Fibroblast of pulmonary artery (primary cell): ENCODE data around the gene KIF16B.

Source experiments
- DNase-seq: peaks from one replicate; pipeline ENCODE4 v3.0.0-alpha.2; 2010; ENCODE audit warnings: low read depth
- H3K4me3 ChIP-seq: replicated peaks from 2 replicates; pipeline ENCODE4 v1.5.1; 2011; ENCODE audit warnings: low read depth, mild to moderate bottlenecking, control low read depth, low read length, moderate library complexity
- TF ChIP-seq, protein P1 (sequence below): IDR thresholded peaks from 2 replicates; pipeline ENCODE4 v1.5.1; 2011; ENCODE audit warnings: mild to moderate bottlenecking, control low read depth, low read length, inconsistent platforms; ENCODE audit errors: missing control alignments

KIF16B gene

DNA sequence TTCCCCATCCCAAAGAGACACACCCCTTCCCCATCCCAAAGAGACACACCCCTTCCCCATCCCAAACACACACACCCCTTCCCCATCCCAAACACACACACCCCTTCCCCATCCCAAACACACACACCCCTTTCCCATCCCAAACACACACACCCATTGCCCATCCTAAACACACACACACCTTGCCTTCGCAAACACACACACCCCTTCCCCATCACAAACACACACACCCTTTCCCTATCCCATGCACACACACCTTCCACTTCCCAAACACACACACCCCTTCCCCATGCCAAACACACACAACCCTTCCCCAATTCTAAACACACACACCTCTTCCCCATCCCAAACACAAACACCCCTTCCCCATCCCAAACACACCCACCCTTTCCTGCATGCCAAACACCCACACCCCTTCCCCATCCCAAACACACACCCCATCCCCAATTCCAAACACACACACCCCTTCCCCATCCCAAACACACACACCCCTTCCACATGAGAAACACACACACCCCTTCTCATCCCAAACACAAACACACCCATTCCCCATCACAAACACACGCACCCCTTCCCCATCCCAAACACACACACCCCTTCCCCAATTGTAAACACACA lies 315.3 kb downstream of the KIF16B start:
- TF ChIP-seq, protein P1, sequence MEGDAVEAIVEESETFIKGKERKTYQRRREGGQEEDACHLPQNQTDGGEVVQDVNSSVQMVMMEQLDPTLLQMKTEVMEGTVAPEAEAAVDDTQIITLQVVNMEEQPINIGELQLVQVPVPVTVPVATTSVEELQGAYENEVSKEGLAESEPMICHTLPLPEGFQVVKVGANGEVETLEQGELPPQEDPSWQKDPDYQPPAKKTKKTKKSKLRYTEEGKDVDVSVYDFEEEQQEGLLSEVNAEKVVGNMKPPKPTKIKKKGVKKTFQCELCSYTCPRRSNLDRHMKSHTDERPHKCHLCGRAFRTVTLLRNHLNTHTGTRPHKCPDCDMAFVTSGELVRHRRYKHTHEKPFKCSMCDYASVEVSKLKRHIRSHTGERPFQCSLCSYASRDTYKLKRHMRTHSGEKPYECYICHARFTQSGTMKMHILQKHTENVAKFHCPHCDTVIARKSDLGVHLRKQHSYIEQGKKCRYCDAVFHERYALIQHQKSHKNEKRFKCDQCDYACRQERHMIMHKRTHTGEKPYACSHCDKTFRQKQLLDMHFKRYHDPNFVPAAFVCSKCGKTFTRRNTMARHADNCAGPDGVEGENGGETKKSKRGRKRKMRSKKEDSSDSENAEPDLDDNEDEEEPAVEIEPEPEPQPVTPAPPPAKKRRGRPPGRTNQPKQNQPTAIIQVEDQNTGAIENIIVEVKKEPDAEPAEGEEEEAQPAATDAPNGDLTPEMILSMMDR = no peak
- no peak for DNase-seq

GRCh38 chr20:16257021-16257420 lies 316.2 kb downstream of the KIF16B start:
- no peak for DNase-seq
- H3K4me3 ChIP-seq = no peak overlapping the region
- TF ChIP-seq, protein P1 = no peak

More for the DNA sequence above, 315.3 kb downstream of the KIF16B start:
- H3K4me3 ChIP-seq = no peak overlapping the region

- TF ChIP-seq, protein P1 = no peak
- no peak for DNase-seq
- H3K4me3 ChIP-seq = no peak overlapping the region
These were observed 326.4 kb downstream of the KIF16B start for GRCh38 chr20:16246870-16247269.

DNA sequence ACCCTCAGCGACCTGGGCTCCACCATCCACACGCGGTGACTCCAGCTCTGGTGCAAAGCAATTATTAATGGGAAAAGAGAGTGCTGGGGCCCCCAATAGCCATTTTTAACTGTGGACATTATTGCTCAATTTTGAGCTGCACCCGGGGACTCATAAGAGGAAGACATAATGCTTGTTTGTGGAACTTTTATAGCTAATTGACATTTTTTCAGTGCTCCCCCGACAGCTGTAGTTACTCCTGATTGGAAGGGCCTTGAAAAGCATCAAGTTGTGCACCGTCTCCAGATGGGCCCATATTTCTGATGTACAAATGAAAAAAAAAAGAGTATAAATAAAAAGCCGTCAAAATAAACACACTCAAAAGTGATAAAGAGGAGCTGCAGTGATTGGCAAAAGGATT lies 327.0 kb downstream of the KIF16B start:
- TF ChIP-seq, protein P1 = no peak
- no peak for DNase-seq
- H3K4me3 ChIP-seq = no peak overlapping the region

DNA sequence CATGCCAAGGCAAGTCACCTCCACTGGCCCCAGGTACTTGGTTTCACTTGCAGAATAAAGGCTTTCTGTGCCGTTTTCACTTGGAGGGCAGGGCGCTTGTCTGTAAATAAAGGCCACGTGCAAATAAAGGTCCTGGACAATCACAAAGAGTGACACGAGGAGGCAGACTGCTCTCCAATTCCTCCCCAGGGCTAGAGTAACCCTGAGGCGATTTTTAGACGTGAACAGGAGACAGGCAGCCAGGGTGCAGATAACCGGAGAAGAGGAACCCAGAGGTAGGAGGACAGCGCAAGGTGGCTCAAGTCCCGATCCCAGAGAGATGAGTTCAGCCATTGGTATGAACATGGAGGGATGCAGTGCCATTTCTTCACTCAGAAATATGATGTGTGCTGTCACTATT lies 327.4 kb downstream of the KIF16B start:
- TF ChIP-seq, protein P1 = no peak
- DNase-seq = no peak
- H3K4me3 ChIP-seq = no peak overlapping the region

- no peak for DNase-seq
- TF ChIP-seq, protein P1 = no peak
- no peak overlapping the region for H3K4me3 ChIP-seq
These were observed 328.4 kb downstream of the KIF16B start for GRCh38 chr20:16244892-16245291.

GRCh38 chr20:16243470-16243869 lies 329.8 kb downstream of the KIF16B start:
- TF ChIP-seq, protein P1 = no peak
- no peak overlapping the region for H3K4me3 ChIP-seq
- no peak for DNase-seq
